Kidney (tissue), 14 donors: ENCODE results near the gene ATP6V0D1. TPM values are rescaled to one million over a fixed set of nuclear protein-coding genes. Genes with fewer than 3 reads are reported as not detected.
A peak's percentile ranks its signal among the peaks of the same experiment; 100 is the strongest.
"Not testable (repeated sequence)": the region's sequence is repeated elsewhere in the genome, so short reads cannot be mapped to it uniquely, and the experiment has no call there.

Experiments used
- DNase-seq, 5 donors: peaks; one replicate each; pipeline ENCODE4 v3.0.0-alpha.2; 2013 to 2020
- FAIRE-seq: peaks from 2 replicates; lab custom pipeline; 2012; peaks lifted over from hg19 to GRCh38; lab: Jason Lieb, UNC
- H3K27ac ChIP-seq, 2 donors: one replicate each; pipeline ENCODE4 v1.7.0; 2013; ENCODE audit warnings: low read depth in 2 of 2, low read length in 2 of 2, inconsistent platforms in 1 of 2
- H3K27me3 ChIP-seq: one replicate; pipeline ENCODE4 v1.7.1; 2013; ENCODE audit warnings: low read length, inconsistent platforms; ENCODE audit not compliant: control insufficient read depth, insufficient read depth
- H3K36me3 ChIP-seq, 3 donors: one replicate each; pipeline versions ENCODE4 v1.7.0 to v1.7.1; 2013; ENCODE audit warnings: low read length in 3 of 3, control low read depth in 1 of 3, inconsistent platforms in 1 of 3; ENCODE audit not compliant: insufficient read depth in 3 of 3, control insufficient read depth in 2 of 3
- H3K4me1 ChIP-seq, 3 donors: one replicate each; pipeline versions ENCODE4 v1.7.0 to v1.7.1; 2013; ENCODE audit warnings: low read length in 3 of 3, inconsistent platforms in 1 of 3, low read depth in 1 of 3; ENCODE audit not compliant: control insufficient read depth in 2 of 3, insufficient read depth in 2 of 3
- H3K4me3 ChIP-seq, 3 donors: one replicate each; pipeline versions ENCODE4 v1.7.0 to v1.8.1; 2013; ENCODE audit warnings: low read length in 3 of 3, control low read depth in 1 of 3, inconsistent platforms in 1 of 3
- H3K9ac ChIP-seq, 3 donors: one replicate each; pipeline versions ENCODE4 v1.7.0 to v1.7.1; 2013; ENCODE audit warnings: low read length in 3 of 3, control low read depth in 1 of 3, inconsistent platforms in 1 of 3
- H3K9me3 ChIP-seq, 3 donors: one replicate each; pipeline versions ENCODE4 v1.7.0 to v1.7.1; 2013; ENCODE audit warnings: low read length in 3 of 3, control low read depth in 1 of 3, inconsistent platforms in 1 of 3; ENCODE audit not compliant: control insufficient read depth in 2 of 3, insufficient read depth in 1 of 3
- CTCF ChIP-seq: IDR thresholded peaks from 3 replicates; pipeline ENCODE4 v1.5.1; 2012; ENCODE audit warnings: mild to moderate bottlenecking, moderate library complexity, borderline replicate concordance; ENCODE audit not compliant: insufficient read depth; ENCODE audit errors: extremely low read depth
- intact Hi-C: fragments of 100-400 bp; cut with DNase I; formaldehyde crosslinking; loops from one replicate; pipeline ENCODE4 v1.11.1; 2022
- polyA plus RNA-seq: library from polyadenylated mRNA; stranded (reverse); fragments of 350-450 nt; fragmentation: Illumina TruSeq; extraction: RNeasy Lipid Tissue Mini Kit (QIAGEN cat#74804); gene quantifications from one replicate; pipeline ENCODE4 v1.2.3, GENCODE V29; 2014; ENCODE audit warnings: low read depth, low replicate concordance; ENCODE audit not compliant: insufficient read depth
- total RNA-seq: library from RNA; stranded (reverse); fragmentation: NEBNext Ultra II Directional; extraction: Animal tissue kit (Norgen Biotek cat#: 25700); gene quantifications from one replicate; pipeline ENCODE4 v1.2.1, GENCODE V29; 2021
- donor health status: control.
- donor health status: control.
- donor health status: control.
- donor health status: control.
- donor health status: control.
- donor health status: DM: yes; HTN: yes; CAD: no.
- donor health status: Normal renal cell carcinoma (clear cell type).

The ATP6V0D1 gene
- total and polyA plus RNA-seq, 2 donors from 2014 or later = 100 to 208 TPM

- TF ChIP-seq CTCF = no peak
- no peak overlapping the region for H3K9ac ChIP-seq
- FAIRE-seq (no peak), DNase-seq (no peak)
- H3K4me1 ChIP-seq = peaks cover 0 to 9% (median 8%) of the 10 kb centered on the region in 3 donors
- no peaks in the 10 kb centered on the region for H3K9me3 ChIP-seq
- H3K27me3 ChIP-seq = no peaks in the 10 kb centered on the region
- no peaks in the 10 kb centered on the region for H3K36me3 ChIP-seq
- H3K27ac ChIP-seq = peak overlapping the region; percentile 54 to 79
- H3K4me3 ChIP-seq = no peak overlapping the region
- intact Hi-C loops = no loop called here
These were observed 36.1 kb upstream of the ATP6V0D1 start for GRCh38 chr16:67517155-67517445.

GRCh38 chr16:67516296-67517154, 35.6 kb upstream of the ATP6V0D1 start:
- H3K9ac ChIP-seq = peak overlapping the region in 1 of 3 donors; percentile 22
- intact Hi-C loops = no loop called here
- no peaks in the 10 kb centered on the region for H3K36me3 ChIP-seq
- no peaks in the 10 kb centered on the region for H3K27me3 ChIP-seq
- no peaks in the 10 kb centered on the region for H3K9me3 ChIP-seq
- peak overlapping the region; percentile 54 to 79 for H3K27ac ChIP-seq
- DNase-seq (no peak), FAIRE-seq (no peak)
- no peak overlapping the region for H3K4me3 ChIP-seq
- TF ChIP-seq CTCF = no peak
- H3K4me1 ChIP-seq = peaks cover 0 to 8% (median 6%) of the 10 kb centered on the region in 3 donors

- no peaks in the 10 kb centered on the region for H3K27me3 ChIP-seq
- no peak overlapping the region for H3K4me3 ChIP-seq
- H3K4me1 ChIP-seq = peaks cover 0 to 8% (median 6%) of the 10 kb centered on the region in 3 donors
- peak; percentile 65 for TF ChIP-seq CTCF
- no peak overlapping the region for H3K9ac ChIP-seq
- no peaks in the 10 kb centered on the region for H3K9me3 ChIP-seq
- intact Hi-C loops = no loop called here
- DNase-seq (peak; percentile 64 to 89 (median 83)), FAIRE-seq (no peak)
- no peak overlapping the region for H3K27ac ChIP-seq
- H3K36me3 ChIP-seq = no peaks in the 10 kb centered on the region
These were observed 33.4 kb upstream of the ATP6V0D1 start for GRCh38 chr16:67514382-67514828.

DNA sequence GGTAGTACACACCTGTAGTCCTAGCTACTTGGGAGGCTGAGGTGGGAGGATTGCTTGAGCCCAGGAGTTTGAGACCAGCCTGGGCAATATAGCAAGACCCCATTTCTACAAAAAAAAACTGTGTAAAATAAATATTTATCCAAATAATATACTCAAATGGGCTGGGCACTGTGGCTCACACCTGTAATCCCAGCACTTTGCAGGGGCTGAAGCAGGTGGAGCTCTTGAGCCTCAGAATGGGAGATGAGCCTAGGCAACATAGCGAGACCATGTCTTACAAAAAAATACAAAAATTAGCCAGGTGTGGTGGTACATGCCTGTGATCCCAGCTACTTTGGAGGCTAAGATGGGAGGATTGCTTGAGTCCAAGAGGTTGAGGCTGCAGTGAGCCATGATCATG, 32.9 kb upstream of the ATP6V0D1 start:
- H3K9ac ChIP-seq, DNase-seq, FAIRE-seq, intact Hi-C loops, H3K4me3 ChIP-seq, H3K4me1 ChIP-seq, H3K27me3 ChIP-seq, H3K36me3 ChIP-seq, H3K27ac ChIP-seq, H3K9me3 ChIP-seq: not testable (repeated sequence)
